Fibroblast of lung (primary cell): ENCODE measurements around the gene MEF2D. TPM values are rescaled to one million over a fixed set of nuclear protein-coding genes. Genes with fewer than 3 reads are reported as not detected.
A peak's percentile ranks its signal among the peaks of the same experiment; 100 is the strongest.

Experiments
- DNase-seq, 2 donors: peaks; one replicate each; pipeline versions ENCODE4 v3.0.0 to v3.0.0-alpha.2; 2010; ENCODE audit warnings: low read depth in 2 of 2
- H2AFZ ChIP-seq: 2 replicates; pipeline ENCODE4 v1.5.1; 2012; ENCODE audit warnings: low read length, control low read depth, inconsistent platforms
- H3K27ac ChIP-seq: 2 replicates; pipeline ENCODE4 v1.5.1; 2011; ENCODE audit warnings: low read length, control low read depth; ENCODE audit not compliant: insufficient read depth
- H3K27me3 ChIP-seq: 2 replicates; pipeline ENCODE4 v1.5.1; 2011; ENCODE audit warnings: mild to moderate bottlenecking, low read length; ENCODE audit not compliant: control insufficient read depth, insufficient read depth
- H3K36me3 ChIP-seq: 2 replicates; pipeline ENCODE4 v1.5.1; 2011; ENCODE audit warnings: low read length; ENCODE audit not compliant: control insufficient read depth, insufficient read depth
- H3K4me1 ChIP-seq: 2 replicates; pipeline ENCODE4 v1.5.1; 2011; ENCODE audit warnings: low read length; ENCODE audit not compliant: control insufficient read depth, insufficient read depth; ENCODE audit errors: extremely low read depth
- H3K4me2 ChIP-seq: 2 replicates; pipeline ENCODE4 v1.5.1; 2011; ENCODE audit warnings: low read length, control low read depth; ENCODE audit not compliant: insufficient read depth; ENCODE audit errors: extremely low read depth
- H3K4me3 ChIP-seq, 4 experiments: fragments of 200-600 bp in 1 of 4; sonication (generic) in 1 of 4; replicated peaks in 1 of 4; 2 replicates each; pipeline ENCODE4 v1.5.1; 2011 to 2016; ENCODE audit warnings: low read length in 4 of 4, low read depth in 3 of 4, mild to moderate bottlenecking in 3 of 4, control low read depth in 2 of 4, inconsistent platforms in 1 of 4, mixed read lengths in 1 of 4; ENCODE audit not compliant: insufficient read depth in 1 of 4; ENCODE audit errors: control extremely low read depth in 1 of 4
- H3K79me2 ChIP-seq: 2 replicates; pipeline ENCODE4 v1.5.1; 2012; ENCODE audit warnings: mild to moderate bottlenecking, low read length, inconsistent platforms; ENCODE audit not compliant: control insufficient read depth, insufficient read depth
- H3K9ac ChIP-seq: 2 replicates; pipeline ENCODE4 v1.5.1; 2011; ENCODE audit warnings: mild to moderate bottlenecking, low read length, control low read depth; ENCODE audit not compliant: insufficient read depth
- H3K9me3 ChIP-seq: 2 replicates; pipeline ENCODE4 v1.5.1; 2012; ENCODE audit warnings: low read depth, low read length; ENCODE audit not compliant: control insufficient read depth, insufficient read depth
- H4K20me1 ChIP-seq: 2 replicates; pipeline ENCODE4 v1.5.1; 2011; ENCODE audit warnings: low read length; ENCODE audit not compliant: control insufficient read depth, insufficient read depth; ENCODE audit errors: extremely low read depth
- EZH2 ChIP-seq: IDR thresholded peaks from 2 replicates; pipeline ENCODE4 v1.5.1; 2012; ENCODE audit warnings: low read length, control low read depth, mild to moderate bottlenecking; ENCODE audit errors: missing control alignments
- polyA plus RNA-seq, 2 donors: library from polyadenylated mRNA; depleted of rRNA in 1 of 2; stranded (reverse) in 1 of 2; unstranded in 1 of 2; fragments of >200 nt; gene quantifications; 2 replicates each; pipeline ENCODE4 v1.2.1, GENCODE V29; 2011 to 2012; ENCODE audit warnings: missing spikeins in 1 of 2
- total RNA-seq: library from RNA; depleted of rRNA; stranded (reverse); fragments of >200 nt; gene quantifications from 2 replicates; pipeline ENCODE4 v1.2.1, GENCODE V29; 2014
- TF ChIP-seq, protein P1 (sequence below), 2 donors: IDR thresholded peaks in 1 of 2; conservative IDR thresholded peaks in 1 of 2; 1 replicate in 1 of 2; 2 replicates in 1 of 2; pipeline ENCODE4 v1.5.1; 2011 to 2012; ENCODE audit warnings: low read length in 2 of 2, control low read depth in 1 of 2, inconsistent platforms in 1 of 2, low read depth in 1 of 2, mild to moderate bottlenecking in 1 of 2

The MEF2D gene
- total and polyA plus RNA-seq, 2 donors (not counting 1 experiment from before 2014, with no cell fraction given): 9.9 to 12.7 TPM

DNA sequence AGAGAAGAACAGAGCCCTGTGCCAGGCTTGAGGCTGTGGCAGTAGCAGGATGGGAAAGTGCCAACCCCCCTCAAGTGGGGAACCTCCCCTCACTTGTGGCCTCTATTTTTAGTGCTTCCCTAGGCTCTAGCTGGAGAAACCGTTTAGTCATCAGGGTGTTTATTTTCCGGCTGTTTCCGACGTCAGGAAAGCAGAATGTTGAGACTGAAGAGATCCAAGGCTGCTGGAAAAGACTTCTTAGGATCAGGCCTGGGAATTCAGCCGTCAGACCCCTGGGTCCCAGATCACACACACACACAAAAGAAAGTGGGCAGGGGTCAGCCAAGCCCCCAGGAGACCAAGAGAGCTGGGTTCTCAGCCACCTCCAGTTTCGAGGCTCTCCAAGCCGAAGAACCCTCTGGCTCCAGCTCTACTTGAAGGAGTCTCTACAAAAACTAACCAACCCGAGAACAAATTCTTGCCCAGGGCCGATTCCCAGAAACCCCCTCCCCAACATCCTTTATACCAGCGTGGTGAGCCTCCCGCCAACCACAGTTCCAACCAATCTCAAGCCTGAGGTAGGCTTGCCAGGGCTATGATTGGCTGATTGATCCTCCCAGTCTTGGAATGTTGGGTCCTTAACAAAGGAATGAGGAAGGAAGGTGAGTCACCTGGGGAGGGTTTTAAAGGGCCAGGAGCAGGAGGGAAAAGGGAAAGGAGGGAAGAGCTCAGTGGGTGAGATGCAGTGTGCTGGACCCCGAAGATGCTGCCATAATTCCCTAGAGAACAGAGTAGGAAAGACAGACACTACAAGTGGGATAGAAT is 2.5 kb upstream of the MEF2D start:
- Histone ChIP-seq H3K4me1 (peaks cover 41% of the 10 kb centered on the region), H3K27me3 (no peaks in the 10 kb centered on the region), H2AFZ (no peak overlapping the region), H3K4me2 (peak overlapping the region; percentile 90), H3K4me3 (peak overlapping the region in 3 of 4 experiments; percentile 27 to 39 (median 29)), H3K9me3 (no peaks in the 10 kb centered on the region), H4K20me1 (no peaks in the 10 kb centered on the region), H3K27ac (peak overlapping the region; percentile 100), H3K79me2 (peaks cover 24% of the 10 kb centered on the region), H3K36me3 (no peaks in the 10 kb centered on the region), H3K9ac (peak overlapping the region; percentile 76)
- TF ChIP-seq, protein P1, sequence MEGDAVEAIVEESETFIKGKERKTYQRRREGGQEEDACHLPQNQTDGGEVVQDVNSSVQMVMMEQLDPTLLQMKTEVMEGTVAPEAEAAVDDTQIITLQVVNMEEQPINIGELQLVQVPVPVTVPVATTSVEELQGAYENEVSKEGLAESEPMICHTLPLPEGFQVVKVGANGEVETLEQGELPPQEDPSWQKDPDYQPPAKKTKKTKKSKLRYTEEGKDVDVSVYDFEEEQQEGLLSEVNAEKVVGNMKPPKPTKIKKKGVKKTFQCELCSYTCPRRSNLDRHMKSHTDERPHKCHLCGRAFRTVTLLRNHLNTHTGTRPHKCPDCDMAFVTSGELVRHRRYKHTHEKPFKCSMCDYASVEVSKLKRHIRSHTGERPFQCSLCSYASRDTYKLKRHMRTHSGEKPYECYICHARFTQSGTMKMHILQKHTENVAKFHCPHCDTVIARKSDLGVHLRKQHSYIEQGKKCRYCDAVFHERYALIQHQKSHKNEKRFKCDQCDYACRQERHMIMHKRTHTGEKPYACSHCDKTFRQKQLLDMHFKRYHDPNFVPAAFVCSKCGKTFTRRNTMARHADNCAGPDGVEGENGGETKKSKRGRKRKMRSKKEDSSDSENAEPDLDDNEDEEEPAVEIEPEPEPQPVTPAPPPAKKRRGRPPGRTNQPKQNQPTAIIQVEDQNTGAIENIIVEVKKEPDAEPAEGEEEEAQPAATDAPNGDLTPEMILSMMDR (conservative IDR thresholded peaks at IDR 0.05 in 1 of 2, IDR thresholded peaks at IDR 0.05 in 1 of 2; ENCODE audit: low read depth in 1 of 2, low read length in 2 of 2): no peak
- TF ChIP-seq EZH2: no peak
- DNase-seq: peak; percentile 95 to 96

DNA sequence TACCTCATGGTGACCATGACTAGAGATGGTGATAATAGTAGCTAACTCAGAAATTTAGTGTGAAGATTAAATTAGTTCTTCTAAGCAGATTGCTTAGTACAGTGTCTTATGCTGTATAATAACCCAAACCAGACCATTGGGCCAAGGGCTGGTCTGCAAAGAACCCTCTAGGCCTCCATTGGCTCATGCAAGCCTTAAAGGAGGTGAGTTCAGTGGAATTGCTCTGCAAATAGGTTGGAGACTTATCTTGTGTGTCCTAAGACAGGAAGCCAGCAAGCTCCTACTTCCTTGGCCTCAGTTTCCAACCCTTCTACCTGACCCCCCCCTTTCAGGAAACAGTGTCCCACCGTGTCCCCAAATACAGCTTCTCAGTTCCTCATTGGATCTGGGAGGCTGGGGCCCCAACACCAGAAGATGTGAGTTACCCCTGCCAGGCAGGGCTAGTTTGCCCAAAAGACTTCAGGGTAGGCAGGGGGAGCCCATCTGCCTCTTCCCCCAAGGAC is 1.9 kb upstream of the MEF2D start:
- peaks cover 1% of the 10 kb centered on the region for H3K36me3 ChIP-seq
- no peaks in the 10 kb centered on the region for H3K27me3 ChIP-seq
- no peak for DNase-seq
- H4K20me1 ChIP-seq: no peaks in the 10 kb centered on the region
- no peak overlapping the region for H3K4me3 ChIP-seq
- peaks cover 31% of the 10 kb centered on the region for H3K79me2 ChIP-seq
- peak overlapping the region; percentile 100 for H3K27ac ChIP-seq
- peaks cover 43% of the 10 kb centered on the region for H3K4me1 ChIP-seq
- H3K4me2 ChIP-seq: peak overlapping the region; percentile 90
- H3K9me3 ChIP-seq: no peaks in the 10 kb centered on the region
- TF ChIP-seq, protein P1 (conservative IDR thresholded peaks at IDR 0.05 in 1 of 2, IDR thresholded peaks at IDR 0.05 in 1 of 2; ENCODE audit: low read depth in 1 of 2, low read length in 2 of 2): no peak
- no peak for TF ChIP-seq EZH2
- peak overlapping the region; percentile 33 for H3K9ac ChIP-seq
- H2AFZ ChIP-seq: no peak overlapping the region

DNA sequence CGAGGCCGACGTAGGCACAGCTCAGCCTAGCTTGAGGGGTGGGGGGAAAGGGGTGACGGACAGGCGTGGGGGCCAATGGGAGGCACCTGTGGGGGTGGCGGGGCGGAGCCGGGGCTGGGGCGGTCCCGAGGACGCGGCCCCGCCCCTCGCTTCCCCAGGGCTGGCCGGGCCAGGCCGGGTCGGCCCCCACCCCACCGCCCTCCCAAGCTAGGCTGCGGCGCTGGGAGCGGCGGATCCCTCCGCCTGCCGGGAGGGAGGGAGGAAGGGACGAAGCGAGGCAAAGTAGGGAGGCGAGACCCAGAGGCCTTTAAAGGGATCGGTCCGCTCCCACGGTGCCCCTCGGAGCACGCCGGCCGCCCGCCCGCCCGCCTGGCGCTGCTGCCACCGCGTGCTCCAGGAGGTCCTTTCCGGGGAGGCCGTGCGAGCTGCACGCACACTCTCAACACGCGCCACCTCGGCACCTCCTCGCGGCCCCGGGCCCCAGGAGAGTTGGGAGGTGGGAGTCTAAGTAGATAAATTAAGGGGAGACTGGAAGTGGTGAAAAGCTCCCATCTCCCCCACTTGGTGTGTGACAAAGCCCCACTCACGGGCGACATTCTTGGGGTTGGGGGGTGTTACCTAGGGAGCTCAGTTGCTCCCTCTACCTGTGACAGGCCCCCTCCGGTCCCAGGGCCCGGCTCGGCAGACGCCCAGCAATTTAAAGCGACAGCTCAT is 375 bp upstream of the MEF2D start:
- Histone ChIP-seq H3K79me2 (peaks cover 46% of the 10 kb centered on the region), H3K4me1 (peaks cover 58% of the 10 kb centered on the region), H3K36me3 (peaks cover 2% of the 10 kb centered on the region), H3K9me3 (no peaks in the 10 kb centered on the region), H2AFZ (no peak overlapping the region), H3K27me3 (no peaks in the 10 kb centered on the region), H3K4me2 (peak overlapping the region; percentile 81), H3K4me3 (peak overlapping the region; percentile 78 to 95 (median 91)), H3K27ac (peak overlapping the region; percentile 100), H3K9ac (peak overlapping the region; percentile 99), H4K20me1 (peaks cover 5% of the 10 kb centered on the region)
- peak; percentile 97 for DNase-seq
- TF ChIP-seq, protein P1 (conservative IDR thresholded peaks at IDR 0.05 in 1 of 2, IDR thresholded peaks at IDR 0.05 in 1 of 2; ENCODE audit: low read depth in 1 of 2, low read length in 2 of 2): peak; percentile 15 to 33
- no peak for TF ChIP-seq EZH2
